Gastrocnemius medialis (tissue), 4 donors: ENCODE data around the gene CARMIL1. TPM values are rescaled to one million over a fixed set of nuclear protein-coding genes. Genes with fewer than 3 reads are reported as not detected.

Source experiments
- ATAC-seq, 2 donors: fragments of 150-250 bp; one replicate each; pipeline ENCODE4 v1.9.1; 2016
- DNase-seq, 2 donors: peaks; one replicate each; pipeline ENCODE4 v3.0.0-alpha.2; 2019
- H3K27ac ChIP-seq, 4 donors: fragments of 200-600 bp; sonication (generic); 1 replicate in 1 of 4; 2 replicates in 3 of 4; pipeline ENCODE4 v1.5.1; 2016 to 2018; ENCODE audit warnings: mild to moderate bottlenecking in 2 of 4, moderate library complexity in 1 of 4
- H3K27me3 ChIP-seq, 3 donors: fragments of 200-600 bp; sonication (generic) in 2 of 3; 1 replicate in 1 of 3; 2 replicates in 2 of 3; pipeline versions ENCODE4 v1.5.1 to v1.6.0; 2016 to 2019; ENCODE audit warnings: mild to moderate bottlenecking in 1 of 3, moderate library complexity in 1 of 3
- H3K36me3 ChIP-seq, 2 donors: fragments of 200-600 bp; sonication (generic) in 1 of 2; one replicate each; pipeline ENCODE4 v1.5.1; 2017 to 2018
- H3K4me1 ChIP-seq, 2 donors: fragments of 200-600 bp; sonication (generic) in 1 of 2; one replicate each; pipeline ENCODE4 v1.5.1; 2016 to 2017; ENCODE audit warnings: mild to moderate bottlenecking in 2 of 2
- H3K4me3 ChIP-seq, 4 donors: fragments of 200-600 bp; sonication (generic) in 3 of 4; 1 replicate in 1 of 4; 2 replicates in 3 of 4; pipeline ENCODE4 v1.5.1; 2016 to 2019; ENCODE audit warnings: mild to moderate bottlenecking in 2 of 4
- H3K9me3 ChIP-seq, 3 donors: fragments of 200-600 bp; sonication (generic) in 2 of 3; 1 replicate in 1 of 3; 2 replicates in 2 of 3; pipeline ENCODE4 v1.5.1; 2016 to 2019
- POLR2A ChIP-seq, 2 donors: fragments of 450-650 bp; IDR thresholded peaks; one replicate each; pipeline ENCODE4 v1.6.1; 2017; ENCODE audit warnings: antibody characterized with exemption in 2 of 2, mild to moderate bottlenecking in 2 of 2, moderate library complexity in 2 of 2
- in situ Hi-C, 4 donors: fragments of 200-750 bp; cut with MboI; loops; one replicate each; pipeline versions ENCODE4 v1.15.0 to v1.8.0; 2017; ENCODE audit warnings: low sequenced_read_pairs in 4 of 4
- intact Hi-C: fragments of 100-400 bp; cut with DNase I; formaldehyde crosslinking; loops from one replicate; pipeline ENCODE4 v1.15.1; 2023; ENCODE audit warnings: low total_unique reads
- total RNA-seq, 4 donors: library from RNA; depleted of rRNA; stranded (reverse); fragments of >200 nt; gene quantifications; one replicate each; pipeline versions ENCODE4 v1.1.0 to v1.2.3, GENCODE V29; 2016
- TF ChIP-seq, protein P1 (sequence below), 5 experiments: fragments of 450-650 bp in 3 of 5; fragments of 200-600 bp in 2 of 5; sonication (generic) in 2 of 5; IDR thresholded peaks in 4 of 5; conservative IDR thresholded peaks in 1 of 5; 1 replicate in 4 of 5; 2 replicates in 1 of 5; pipeline ENCODE4 v1.5.1; 2016 to 2019; ENCODE audit warnings: antibody characterized with exemption in 5 of 5, mild to moderate bottlenecking in 3 of 5, moderate library complexity in 3 of 5

Gene CARMIL1
- total RNA-seq, 4 donors from 2014 or later, result 0.87 to 2.1 (median 1.7) TPM

DNA sequence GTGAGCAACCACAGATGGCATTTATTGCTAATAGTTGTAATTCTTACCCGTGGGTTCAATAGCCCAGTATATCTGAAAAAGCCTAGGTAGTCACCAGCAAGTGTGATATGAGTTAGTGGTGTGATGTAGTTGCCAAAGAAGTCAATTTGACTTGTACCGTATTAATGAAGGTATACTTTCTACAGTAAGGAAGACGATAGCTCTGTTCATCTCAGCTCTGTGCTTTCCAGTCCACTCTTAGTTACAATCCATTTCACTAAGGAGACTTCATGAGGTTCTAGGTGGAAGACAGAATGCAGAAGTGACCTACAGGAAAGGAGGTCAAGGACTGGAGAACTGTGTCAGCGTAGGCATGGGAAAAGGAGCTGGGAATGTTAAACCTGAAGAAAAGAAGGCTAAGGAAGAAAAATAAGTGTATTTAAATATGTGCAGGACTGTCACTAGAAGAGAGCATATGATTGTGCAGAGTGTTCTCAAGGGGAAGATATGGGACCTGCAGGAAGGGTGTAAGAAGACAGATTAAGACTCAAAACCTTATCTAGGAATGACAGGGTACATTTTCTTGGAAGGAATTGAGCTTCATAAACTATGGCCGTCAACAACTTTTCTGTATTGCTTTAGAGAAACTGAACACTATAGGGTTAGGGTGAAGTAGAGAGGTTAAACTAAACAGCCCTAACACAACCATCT is 255.9 kb downstream of the CARMIL1 start:
- Histone ChIP-seq H3K27me3 (no peaks in the 10 kb centered on the region), H3K27ac (no peak overlapping the region), H3K4me1 (no peaks in the 10 kb centered on the region), H3K9me3 (no peaks in the 10 kb centered on the region), H3K36me3 (no peaks in the 10 kb centered on the region), H3K4me3 (no peak overlapping the region)
- DNase-seq (no peak), ATAC-seq (no peak)
- in situ Hi-C loops (no loop called here), intact Hi-C loops (no loop called here)
- TF ChIP-seq, protein P1, sequence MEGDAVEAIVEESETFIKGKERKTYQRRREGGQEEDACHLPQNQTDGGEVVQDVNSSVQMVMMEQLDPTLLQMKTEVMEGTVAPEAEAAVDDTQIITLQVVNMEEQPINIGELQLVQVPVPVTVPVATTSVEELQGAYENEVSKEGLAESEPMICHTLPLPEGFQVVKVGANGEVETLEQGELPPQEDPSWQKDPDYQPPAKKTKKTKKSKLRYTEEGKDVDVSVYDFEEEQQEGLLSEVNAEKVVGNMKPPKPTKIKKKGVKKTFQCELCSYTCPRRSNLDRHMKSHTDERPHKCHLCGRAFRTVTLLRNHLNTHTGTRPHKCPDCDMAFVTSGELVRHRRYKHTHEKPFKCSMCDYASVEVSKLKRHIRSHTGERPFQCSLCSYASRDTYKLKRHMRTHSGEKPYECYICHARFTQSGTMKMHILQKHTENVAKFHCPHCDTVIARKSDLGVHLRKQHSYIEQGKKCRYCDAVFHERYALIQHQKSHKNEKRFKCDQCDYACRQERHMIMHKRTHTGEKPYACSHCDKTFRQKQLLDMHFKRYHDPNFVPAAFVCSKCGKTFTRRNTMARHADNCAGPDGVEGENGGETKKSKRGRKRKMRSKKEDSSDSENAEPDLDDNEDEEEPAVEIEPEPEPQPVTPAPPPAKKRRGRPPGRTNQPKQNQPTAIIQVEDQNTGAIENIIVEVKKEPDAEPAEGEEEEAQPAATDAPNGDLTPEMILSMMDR (IDR thresholded peaks at IDR 0.05 in 4 of 5, conservative IDR thresholded peaks at IDR 0.05 in 1 of 5), result no peak
- TF ChIP-seq POLR2A (IDR thresholded peaks at IDR 0.05), result no peak

DNA sequence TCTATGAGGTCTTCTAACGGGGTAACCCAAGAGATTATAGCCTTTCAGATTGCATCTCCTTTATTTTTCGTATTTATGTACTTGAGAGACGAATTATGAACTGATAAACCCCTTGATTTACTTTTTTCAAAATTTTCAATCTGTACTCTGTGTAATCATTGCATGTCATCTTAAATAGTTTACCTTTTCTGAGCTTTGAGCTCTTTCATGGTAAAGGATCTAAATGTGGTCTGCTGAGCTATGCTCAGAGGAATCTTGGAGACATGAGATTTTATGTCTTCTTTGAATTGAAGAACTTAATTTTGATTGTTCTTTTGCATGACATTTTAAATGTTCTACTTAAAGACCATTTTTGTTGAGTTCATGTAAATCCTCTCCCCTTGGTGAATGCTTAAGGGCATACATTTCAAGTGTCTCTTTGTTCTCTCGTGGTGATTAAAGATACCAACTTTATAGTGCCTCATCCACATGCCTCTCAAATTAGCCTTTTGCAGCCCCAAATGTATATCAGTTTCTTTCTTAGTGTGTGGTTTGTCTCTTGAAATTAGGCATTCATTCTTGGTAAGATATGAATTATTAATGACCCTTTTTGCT is 256.6 kb downstream of the CARMIL1 start:
- in situ Hi-C loops (no loop called here), intact Hi-C loops (no loop called here)

GRCh38 chr6:25536781-25537180 is 257.6 kb downstream of the CARMIL1 start:
- Histone ChIP-seq H3K27ac (no peak overlapping the region), H3K4me3 (no peak overlapping the region), H3K36me3 (no peaks in the 10 kb centered on the region), H3K27me3 (no peaks in the 10 kb centered on the region), H3K9me3 (no peaks in the 10 kb centered on the region), H3K4me1 (no peaks in the 10 kb centered on the region)
- DNase-seq (no peak), ATAC-seq (no peak)
- in situ Hi-C loops, result no loop called here
- no peak for TF ChIP-seq POLR2A (IDR thresholded peaks at IDR 0.05)
- TF ChIP-seq, protein P1 (IDR thresholded peaks at IDR 0.05 in 4 of 5, conservative IDR thresholded peaks at IDR 0.05 in 1 of 5), result no peak
- intact Hi-C loops, result no loop called here

More for the DNA sequence above, 256.6 kb downstream of the CARMIL1 start:
- ATAC-seq (no peak), DNase-seq (no peak)
- H3K27ac ChIP-seq, result no peak overlapping the region
- no peaks in the 10 kb centered on the region for H3K27me3 ChIP-seq
- TF ChIP-seq POLR2A (IDR thresholded peaks at IDR 0.05), result no peak
- H3K4me1 ChIP-seq, result no peaks in the 10 kb centered on the region
- no peak overlapping the region for H3K4me3 ChIP-seq
- H3K36me3 ChIP-seq, result no peaks in the 10 kb centered on the region
- no peaks in the 10 kb centered on the region for H3K9me3 ChIP-seq

DNA sequence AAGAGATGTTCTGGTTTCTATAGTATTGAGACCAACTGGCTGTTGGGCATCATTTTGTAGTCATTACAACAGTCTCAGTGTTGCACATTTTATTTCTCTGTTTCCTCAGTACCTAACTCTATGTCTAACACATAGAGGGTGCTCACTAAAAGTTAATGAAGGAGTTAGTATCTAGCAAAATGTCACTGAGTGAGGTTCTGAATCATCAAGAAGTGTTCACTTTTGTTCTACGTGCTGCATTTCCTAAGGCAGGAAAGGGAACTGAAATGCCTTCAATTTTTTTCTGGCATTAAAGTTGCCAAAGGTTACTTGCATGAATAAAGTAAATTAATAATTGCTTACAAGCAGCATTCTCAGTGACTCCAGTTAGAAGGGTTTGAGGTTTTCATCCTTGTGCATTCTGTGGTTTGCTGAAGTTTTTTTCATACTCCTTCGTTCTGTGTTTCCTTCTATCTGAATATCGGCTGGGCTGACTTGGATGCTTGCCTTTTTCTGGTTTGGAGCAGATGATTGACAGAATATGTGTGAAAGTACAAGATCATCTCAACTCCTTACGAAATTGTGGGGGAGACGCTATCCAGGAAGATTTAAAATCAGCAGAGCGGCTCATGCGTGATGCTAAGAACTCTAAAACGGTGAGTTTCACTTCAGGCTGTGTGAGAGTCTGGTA is 258.3 kb downstream of the CARMIL1 start:
- no peak for DNase-seq
- Histone ChIP-seq H3K4me1 (no peaks in the 10 kb centered on the region), H3K27me3 (no peaks in the 10 kb centered on the region), H3K36me3 (no peaks in the 10 kb centered on the region), H3K9me3 (no peaks in the 10 kb centered on the region), H3K27ac (no peak overlapping the region), H3K4me3 (no peak overlapping the region)
- in situ Hi-C loops, result no loop called here
- no peak for TF ChIP-seq POLR2A (IDR thresholded peaks at IDR 0.05)
- TF ChIP-seq, protein P1 (IDR thresholded peaks at IDR 0.05 in 4 of 5, conservative IDR thresholded peaks at IDR 0.05 in 1 of 5), result no peak
- intact Hi-C loops, result no loop called here
- ATAC-seq, result no peak

GRCh38 chr6:25541228-25541627 is 262.1 kb downstream of the CARMIL1 start:
- Histone ChIP-seq H3K27ac (no peak overlapping the region), H3K9me3 (no peaks in the 10 kb centered on the region), H3K4me1 (no peaks in the 10 kb centered on the region), H3K4me3 (no peak overlapping the region), H3K36me3 (no peaks in the 10 kb centered on the region), H3K27me3 (no peaks in the 10 kb centered on the region)
- in situ Hi-C loops (no loop called here), intact Hi-C loops (no loop called here)
- TF ChIP-seq, protein P1 (IDR thresholded peaks at IDR 0.05 in 4 of 5, conservative IDR thresholded peaks at IDR 0.05 in 1 of 5), result no peak
- TF ChIP-seq POLR2A (IDR thresholded peaks at IDR 0.05), result no peak
- DNase-seq (no peak), ATAC-seq (no peak)
